GM18517 (cell line): Measurements from ENCODE around the gene SYT4.
A peak's percentile ranks its signal among the peaks of the same experiment; 100 is the strongest.
"Not testable (repeated sequence)": the region's sequence is repeated elsewhere in the genome, so short reads cannot be mapped to it uniquely, and the experiment has no call there.

Experiments
- ATAC-seq: cut with Tn5 transposase; IDR thresholded peaks from one replicate; pipeline ENCODE4 v1.9.1; 2021; ENCODE audit warnings: mild to moderate bottlenecking, moderate library complexity; ENCODE audit not compliant: unreplicated experiment

SYT4 gene, protein sequence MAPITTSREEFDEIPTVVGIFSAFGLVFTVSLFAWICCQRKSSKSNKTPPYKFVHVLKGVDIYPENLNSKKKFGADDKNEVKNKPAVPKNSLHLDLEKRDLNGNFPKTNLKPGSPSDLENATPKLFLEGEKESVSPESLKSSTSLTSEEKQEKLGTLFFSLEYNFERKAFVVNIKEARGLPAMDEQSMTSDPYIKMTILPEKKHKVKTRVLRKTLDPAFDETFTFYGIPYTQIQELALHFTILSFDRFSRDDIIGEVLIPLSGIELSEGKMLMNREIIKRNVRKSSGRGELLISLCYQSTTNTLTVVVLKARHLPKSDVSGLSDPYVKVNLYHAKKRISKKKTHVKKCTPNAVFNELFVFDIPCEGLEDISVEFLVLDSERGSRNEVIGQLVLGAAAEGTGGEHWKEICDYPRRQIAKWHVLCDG

DNA sequence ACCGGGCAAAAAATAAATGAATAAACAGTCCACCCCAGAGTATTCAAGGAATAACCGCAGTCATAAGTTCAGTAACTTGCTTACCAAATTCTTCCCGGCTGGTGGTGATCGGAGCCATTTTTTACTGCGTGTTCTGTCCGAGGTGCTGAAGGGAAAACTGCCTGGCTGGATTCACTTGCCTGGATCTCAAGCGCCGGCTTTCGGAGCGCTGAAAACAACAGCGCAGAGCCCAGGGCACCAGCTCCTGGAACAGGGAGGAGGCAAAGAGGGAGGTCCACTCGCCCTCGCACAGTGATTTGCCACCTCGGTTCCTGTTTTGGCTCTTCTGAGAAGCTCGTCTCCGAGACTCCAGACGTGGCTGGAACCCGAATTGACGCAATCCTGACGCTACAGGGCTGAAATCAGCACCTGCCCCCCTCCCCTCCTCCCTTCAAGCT, at the start of gene SYT4:
Gene SYT4 (minus strand): TSS at position 327 of the 437 bp plus-strand sequence. CDS start 209 bp downstream, at position 118.
- ATAC-seq = no peak

DNA sequence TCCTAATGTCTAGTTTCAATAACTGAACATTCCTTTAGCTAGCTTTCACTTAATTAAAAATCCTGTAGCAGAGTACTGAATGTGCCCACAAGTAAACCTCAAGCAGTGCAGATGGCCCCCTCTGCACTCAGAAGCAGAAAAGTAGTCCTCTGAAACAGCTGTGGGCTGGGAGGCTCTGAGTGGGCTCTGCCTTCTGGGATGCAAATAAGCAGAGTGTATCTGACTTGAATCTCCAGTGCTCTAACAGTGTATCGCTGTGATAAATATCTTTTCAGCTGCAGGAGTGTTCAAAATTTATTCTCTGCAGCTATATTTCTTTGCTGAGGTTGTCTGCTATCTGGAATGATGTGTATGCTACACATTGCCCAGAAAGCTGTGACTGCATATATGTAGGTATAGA, 44.8 kb upstream of the SYT4 start:
- ATAC-seq = no peak

GRCh38 chr18:43314941-43315340, 37.7 kb upstream of the SYT4 start:
- no peak for ATAC-seq

- no peak for ATAC-seq
These were observed 35.6 kb upstream of the SYT4 start for GRCh38 chr18:43312891-43313290.

DNA sequence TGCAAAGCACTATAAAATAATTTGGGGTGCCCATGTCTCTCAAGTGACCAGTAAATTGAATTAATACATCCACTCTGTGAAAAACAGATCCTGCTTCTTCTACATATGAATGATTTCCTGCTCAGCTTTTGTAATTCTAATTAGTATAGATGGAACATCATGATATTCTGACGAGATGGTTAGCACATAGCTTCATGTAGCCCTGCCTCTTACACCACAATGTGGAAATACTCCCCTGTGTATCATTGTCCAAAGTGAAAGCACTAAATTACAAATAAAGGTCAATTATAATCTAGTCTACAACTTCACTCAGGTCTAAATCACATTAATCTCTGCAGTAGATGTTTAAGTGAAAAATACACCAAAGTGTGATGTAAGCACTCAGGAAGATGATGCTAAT, 32.9 kb upstream of the SYT4 start:
- ATAC-seq = no peak

- no peak for ATAC-seq
These were observed 26.1 kb upstream of the SYT4 start for GRCh38 chr18:43303376-43303775.

DNA sequence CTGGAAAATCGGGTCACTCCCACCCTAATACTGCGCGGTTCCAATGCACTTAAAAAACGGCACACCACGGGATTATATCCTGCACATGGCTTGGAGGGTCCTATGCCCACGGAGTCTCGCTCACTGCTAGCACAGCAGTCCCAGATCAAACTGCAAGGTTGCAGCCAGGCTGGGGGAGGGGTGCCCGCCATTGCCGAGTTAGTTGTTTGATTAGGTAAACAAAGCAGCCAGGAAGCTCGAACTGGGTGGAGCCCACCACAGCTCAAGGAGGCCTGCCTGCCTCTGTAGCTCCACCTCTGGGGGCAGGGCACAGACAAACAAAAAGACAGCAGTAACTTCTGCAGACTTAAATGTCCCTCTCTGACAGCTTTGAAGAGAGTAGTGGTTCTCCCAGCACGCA, 8.9 kb upstream of the SYT4 start:
- not testable (repeated sequence) for ATAC-seq

- no peak for ATAC-seq
These were observed 6.0 kb upstream of the SYT4 start for GRCh38 chr18:43283299-43283698.

DNA sequence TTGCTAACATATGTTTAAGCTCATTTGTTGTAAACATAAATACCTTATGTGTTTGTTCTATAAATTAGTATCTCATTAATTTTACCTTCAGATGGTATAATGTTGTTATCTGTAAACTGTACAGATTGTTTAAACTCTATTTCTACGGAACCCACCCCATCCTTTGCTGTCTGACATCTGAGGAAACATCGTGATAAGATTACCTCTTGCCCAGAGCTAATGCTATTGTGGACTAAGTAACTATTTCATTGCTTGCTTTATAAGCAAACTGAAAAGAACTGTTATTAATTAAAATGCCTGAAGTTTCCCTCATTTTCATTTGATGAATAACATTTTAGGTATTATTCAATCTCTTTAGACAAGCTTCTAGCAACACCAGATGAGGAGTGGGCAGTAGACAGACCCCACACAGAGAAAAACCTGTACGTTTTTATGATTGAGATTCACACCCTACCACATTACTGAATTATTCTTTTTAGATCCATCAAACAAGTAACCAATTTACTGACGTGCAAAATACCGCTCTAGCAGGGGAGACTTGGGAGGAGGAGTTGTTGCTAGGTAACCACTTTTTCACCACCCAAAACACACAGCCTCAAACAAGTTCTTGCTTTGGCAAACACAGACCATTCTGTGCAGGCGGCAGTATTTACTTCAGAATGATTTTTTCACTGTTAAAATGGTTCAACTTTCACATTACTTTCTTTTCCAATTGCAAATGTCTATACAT, 1.9 kb upstream of the SYT4 start:
- ATAC-seq = no peak

GRCh38 chr18:43278355-43278754, 1.1 kb upstream of the SYT4 start:
- no peak for ATAC-seq

DNA sequence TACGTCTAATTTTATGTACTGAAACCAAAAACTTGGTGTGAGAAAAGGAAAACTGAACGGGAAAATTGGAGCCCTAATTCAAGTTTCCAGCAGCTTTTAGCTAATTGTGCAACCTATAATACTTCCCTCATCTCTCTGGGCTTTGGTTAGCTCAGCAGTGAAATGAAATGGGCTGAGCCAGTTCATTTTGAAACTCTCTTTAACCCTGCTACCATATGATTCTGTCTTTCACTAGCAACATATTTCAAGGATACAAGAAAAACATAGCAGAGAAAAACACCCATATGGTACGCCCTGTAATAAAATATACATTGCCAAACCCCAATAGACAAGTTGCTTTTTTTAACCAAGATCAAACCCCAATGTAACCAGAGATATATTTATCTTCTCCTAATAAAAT, 799 bp downstream of the SYT4 start:
- ATAC-seq = no peak

DNA sequence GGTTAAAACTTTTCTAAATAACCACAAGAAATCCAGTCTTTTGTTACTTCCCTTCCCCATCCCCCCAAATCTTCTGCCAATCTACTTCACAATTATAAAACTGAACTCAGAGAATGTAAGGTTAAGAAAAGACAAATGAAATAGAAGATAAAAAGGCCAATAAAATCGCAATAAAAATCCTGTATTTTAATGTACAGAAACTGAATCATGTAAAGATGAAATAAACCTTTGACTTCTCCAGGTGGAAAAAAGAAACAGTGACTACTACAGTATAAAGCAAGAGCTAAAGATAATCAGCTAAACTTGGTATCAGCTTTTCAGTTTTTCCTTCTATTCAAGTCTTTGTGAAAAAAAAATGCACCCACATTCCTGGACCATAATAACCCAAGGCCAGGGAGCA, 1.7 kb downstream of the SYT4 start:
- ATAC-seq = no peak

GRCh38 chr18:43274526-43274925, 2.8 kb downstream of the SYT4 start:
- no peak for ATAC-seq

DNA sequence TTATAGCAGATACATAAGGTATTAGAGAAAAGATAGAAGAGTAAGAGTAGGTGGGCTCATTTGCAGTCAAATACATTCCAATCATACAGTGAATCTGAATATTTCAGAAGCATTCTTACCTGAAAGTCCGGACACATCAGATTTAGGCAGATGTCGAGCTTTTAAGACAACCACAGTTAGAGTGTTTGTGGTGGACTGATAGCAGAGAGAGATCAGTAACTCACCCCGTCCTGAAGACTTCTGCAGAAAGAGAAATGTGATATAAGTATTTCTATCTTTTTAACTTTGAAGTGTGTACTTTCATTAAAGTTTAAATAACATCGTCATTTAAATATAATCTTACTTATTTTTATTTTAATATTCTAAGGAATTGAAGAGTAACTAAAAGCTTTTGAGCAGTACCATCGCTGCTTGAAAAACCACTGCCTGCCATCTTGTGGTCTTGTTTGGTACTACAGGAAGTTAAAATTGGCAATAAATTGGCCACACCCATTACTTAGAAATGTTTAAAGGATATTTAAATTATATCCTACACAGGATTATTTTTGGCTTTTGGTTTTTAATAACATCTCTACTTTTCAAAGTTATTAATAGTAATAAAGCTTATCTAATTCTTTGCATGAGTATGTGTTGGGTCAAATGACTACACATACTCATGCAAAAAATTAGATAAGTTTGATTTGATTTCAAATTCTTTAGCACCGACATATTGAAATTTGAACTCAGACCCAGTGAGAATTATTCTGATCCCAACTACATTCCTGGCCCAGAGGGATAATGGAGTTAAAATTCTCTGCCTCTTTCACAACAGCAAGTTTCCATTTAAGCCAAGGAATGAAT, 5.5 kb downstream of the SYT4 start:
- ATAC-seq = peak; percentile 87

DNA sequence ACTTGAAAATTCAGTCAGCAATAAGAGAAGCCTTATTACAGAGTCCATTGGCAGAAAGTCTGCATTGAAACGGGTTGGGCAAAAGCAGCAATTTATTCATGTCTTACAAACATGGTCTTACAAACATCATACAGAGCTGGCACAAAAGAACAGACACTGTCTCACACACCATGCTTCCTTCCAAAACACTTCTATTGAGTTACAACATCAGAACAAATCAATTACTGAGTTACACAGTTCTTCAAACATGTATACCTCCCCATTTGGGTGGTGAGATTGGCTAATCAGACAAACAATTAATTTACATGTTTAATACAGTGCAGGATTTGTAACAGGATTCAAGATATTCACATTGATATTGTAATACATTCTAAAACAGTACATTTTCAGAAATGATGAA, 9.5 kb downstream of the SYT4 start:
- ATAC-seq = no peak

DNA sequence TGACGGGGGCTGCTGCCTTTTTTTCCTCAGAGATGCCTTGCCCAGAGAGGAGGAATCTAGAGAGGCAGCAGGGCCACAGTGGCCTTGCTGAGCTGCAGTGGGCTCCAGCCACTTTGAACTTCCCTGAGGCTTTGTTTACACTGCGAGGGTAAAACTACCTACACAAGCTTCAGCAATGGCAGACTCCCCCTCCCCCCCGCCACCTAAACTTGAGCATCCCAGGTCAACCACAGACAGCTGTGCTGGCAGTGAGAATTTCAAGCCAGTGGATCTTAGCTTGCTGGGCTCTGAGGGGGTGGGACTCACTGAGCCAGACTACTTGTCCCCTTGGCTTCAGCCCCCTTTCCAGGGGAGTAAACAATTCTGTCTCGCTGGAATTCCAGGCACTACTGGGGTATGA, 11.8 kb downstream of the SYT4 start:
- no peak for ATAC-seq

GRCh38 chr18:43248610-43249249, 28.6 kb downstream of the SYT4 start:
- no peak for ATAC-seq

- ATAC-seq = no peak
These were observed 29.3 kb downstream of the SYT4 start for GRCh38 chr18:43247944-43248343.

DNA sequence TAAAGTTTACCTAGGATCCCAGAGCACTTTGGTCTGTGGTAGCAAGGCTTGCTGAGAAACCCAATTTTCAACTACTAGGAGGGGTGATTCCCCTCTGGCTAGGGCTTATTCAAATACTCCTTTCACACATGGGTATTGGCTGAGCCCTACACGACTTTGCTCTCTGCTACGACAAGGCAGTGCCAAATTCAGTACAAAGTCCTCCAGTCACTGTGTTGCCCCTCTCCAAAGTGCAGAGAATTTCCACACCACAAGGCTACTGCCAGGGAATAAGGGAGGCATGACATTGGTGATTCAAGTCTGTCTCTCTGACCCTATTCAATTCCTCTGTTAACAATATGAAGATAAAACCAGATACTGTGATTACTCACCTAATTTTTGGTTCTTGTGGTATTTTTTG, 38.9 kb downstream of the SYT4 start:
- ATAC-seq = no peak

DNA sequence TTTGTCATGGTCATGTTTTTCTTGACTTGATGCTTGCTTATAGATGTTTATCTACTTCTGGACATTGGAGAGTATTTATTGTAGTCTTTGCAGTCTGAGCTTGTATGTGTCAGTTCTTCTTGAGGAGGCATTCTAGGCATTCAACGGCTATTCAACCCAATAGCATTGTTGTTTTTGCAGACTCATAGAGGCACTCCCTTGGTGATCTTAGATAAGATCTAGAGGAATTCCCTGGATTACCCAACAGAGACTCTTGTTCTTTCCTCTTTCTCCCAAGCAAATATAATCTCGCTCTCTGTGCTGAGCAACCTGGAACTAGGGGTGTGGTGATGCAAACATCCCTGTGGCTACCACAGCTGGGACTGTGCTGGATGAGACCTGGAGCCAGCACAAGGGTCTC, 40.4 kb downstream of the SYT4 start:
- no peak for ATAC-seq

DNA sequence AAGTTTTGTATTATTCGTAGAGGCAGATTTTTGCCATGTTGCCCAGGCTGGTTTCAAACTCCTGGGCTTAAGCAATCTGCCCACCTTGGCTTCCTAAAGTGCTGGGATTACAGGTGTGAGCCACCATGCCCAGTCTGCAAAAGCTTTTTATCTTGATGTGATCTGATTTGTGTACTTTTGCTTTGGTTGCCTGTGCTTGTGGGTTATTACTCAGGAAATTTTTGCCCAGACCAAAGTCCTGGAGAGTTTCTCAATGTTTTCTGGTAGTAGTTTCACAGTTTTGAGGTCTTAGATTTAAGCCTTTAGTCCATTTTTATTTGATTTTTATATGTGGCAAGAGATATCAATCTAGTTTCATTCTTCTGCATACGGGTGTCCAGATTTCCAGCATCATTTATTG, 42.4 kb downstream of the SYT4 start:
- ATAC-seq = no peak
